Muscle layer of duodenum (tissue), 2 donors: ENCODE results near the gene PRKAR1B.
"Not testable (repeated sequence)": the region's sequence is repeated elsewhere in the genome, so short reads cannot be mapped to it uniquely, and the experiment has no call there.

Source experiments
- H3K27ac ChIP-seq: one replicate; pipeline ENCODE4 v1.7.0; 2013; ENCODE audit warnings: mild to moderate bottlenecking, low read length
- H3K27me3 ChIP-seq: one replicate; pipeline ENCODE4 v1.7.0; 2013; ENCODE audit warnings: low read depth, mild to moderate bottlenecking, control low read depth, low read length
- H3K36me3 ChIP-seq, 2 donors: one replicate each; pipeline ENCODE4 v1.7.0; 2013; ENCODE audit warnings: low read length in 2 of 2, control low read depth in 1 of 2, mild to moderate bottlenecking in 1 of 2; ENCODE audit not compliant: insufficient read depth in 2 of 2, control insufficient read depth in 1 of 2
- H3K4me1 ChIP-seq, 2 donors: one replicate each; pipeline ENCODE4 v1.7.0; 2013; ENCODE audit warnings: low read length in 2 of 2, mild to moderate bottlenecking in 2 of 2, control low read depth in 1 of 2, moderate library complexity in 1 of 2; ENCODE audit not compliant: insufficient read depth in 2 of 2, control insufficient read depth in 1 of 2
- H3K4me3 ChIP-seq, 2 donors: one replicate each; pipeline ENCODE4 v1.7.0; 2013; ENCODE audit warnings: low read length in 2 of 2, low read depth in 1 of 2, mild to moderate bottlenecking in 1 of 2
- H3K9me3 ChIP-seq, 2 donors: one replicate each; pipeline ENCODE4 v1.7.0; 2013; ENCODE audit warnings: low read length in 2 of 2, control low read depth in 1 of 2, mild to moderate bottlenecking in 1 of 2; ENCODE audit not compliant: control insufficient read depth in 1 of 2
- donor health status: healthy.

The PRKAR1B gene

DNA sequence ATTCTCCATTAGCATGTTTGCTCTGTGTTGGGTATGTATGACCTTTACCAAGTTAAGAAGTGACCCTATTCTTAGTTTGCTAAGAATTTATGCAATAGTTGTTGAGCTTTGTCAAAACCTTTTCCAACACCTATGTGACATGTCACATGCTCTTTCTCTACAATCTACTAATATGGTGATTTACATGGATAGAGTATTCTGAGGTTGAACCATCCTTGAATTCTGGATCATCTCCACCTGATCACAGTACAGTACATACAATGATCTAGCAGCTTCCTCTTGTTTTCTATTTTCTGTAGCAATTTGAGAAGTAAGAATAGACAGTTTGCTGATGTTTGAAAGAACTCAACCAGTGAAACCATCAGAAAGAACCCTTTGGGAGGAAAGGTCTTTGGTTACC lies 106.2 kb downstream of the PRKAR1B start:
- no peaks in the 10 kb centered on the region for H3K27me3 ChIP-seq
- H3K4me3 ChIP-seq, result no peak overlapping the region
- H3K9me3 ChIP-seq, result peaks cover 6 to 16% of the 10 kb centered on the region in 2 donors
- H3K4me1 ChIP-seq, result no peaks in the 10 kb centered on the region
- no peaks in the 10 kb centered on the region for H3K36me3 ChIP-seq
- H3K27ac ChIP-seq, result no peak overlapping the region

DNA sequence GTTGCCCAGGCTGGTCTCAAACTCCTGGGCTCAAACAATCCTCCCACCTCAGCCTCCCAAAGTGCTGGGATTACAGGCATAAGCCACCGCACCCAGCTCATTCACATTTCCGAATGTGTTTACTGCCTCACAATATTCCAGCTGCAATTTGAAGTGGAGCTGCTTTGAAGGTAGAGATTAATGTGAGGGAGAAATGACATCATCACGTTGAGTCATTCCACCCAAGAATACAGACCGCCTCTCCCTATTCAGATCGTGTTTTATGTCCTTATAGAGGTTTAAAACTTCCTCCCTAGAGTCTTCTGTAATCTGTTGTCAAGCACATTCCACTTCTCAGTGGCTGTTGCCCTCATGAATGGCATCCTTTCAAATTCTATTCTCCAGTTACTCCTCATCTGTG lies 107.0 kb downstream of the PRKAR1B start:
- H3K27me3 ChIP-seq, result no peaks in the 10 kb centered on the region
- H3K9me3 ChIP-seq, result peaks cover 6 to 12% of the 10 kb centered on the region in 2 donors
- no peaks in the 10 kb centered on the region for H3K36me3 ChIP-seq
- no peaks in the 10 kb centered on the region for H3K4me1 ChIP-seq
- no peak overlapping the region for H3K4me3 ChIP-seq
- H3K27ac ChIP-seq, result no peak overlapping the region

DNA sequence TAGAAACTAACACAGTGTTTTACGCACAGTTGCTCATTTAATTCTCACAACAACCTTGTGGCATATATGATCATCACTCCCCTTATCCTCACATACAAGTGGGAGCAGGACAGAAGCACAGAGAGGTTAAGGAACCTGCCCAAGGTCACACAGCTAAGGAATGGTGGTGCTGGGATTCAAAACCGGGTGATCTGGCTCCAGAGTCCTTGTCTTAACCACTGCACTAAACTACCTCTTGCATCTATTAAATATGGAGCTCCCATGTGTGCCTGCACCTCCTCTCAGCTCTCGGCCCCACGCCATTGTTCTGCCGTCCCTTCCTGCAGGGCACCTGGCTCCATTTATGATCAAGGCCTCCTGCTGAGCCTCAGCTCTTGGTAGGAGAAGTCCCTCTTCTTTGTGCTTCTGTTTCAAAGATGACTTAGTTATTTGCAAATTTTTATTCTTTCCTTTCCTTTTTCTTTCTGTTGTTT lies 107.7 kb downstream of the PRKAR1B start:
- no peak overlapping the region for H3K27ac ChIP-seq
- H3K4me3 ChIP-seq, result no peak overlapping the region
- H3K36me3 ChIP-seq, result no peaks in the 10 kb centered on the region
- peaks cover 6 to 12% of the 10 kb centered on the region in 2 donors for H3K9me3 ChIP-seq
- H3K27me3 ChIP-seq, result no peaks in the 10 kb centered on the region
- no peaks in the 10 kb centered on the region for H3K4me1 ChIP-seq

DNA sequence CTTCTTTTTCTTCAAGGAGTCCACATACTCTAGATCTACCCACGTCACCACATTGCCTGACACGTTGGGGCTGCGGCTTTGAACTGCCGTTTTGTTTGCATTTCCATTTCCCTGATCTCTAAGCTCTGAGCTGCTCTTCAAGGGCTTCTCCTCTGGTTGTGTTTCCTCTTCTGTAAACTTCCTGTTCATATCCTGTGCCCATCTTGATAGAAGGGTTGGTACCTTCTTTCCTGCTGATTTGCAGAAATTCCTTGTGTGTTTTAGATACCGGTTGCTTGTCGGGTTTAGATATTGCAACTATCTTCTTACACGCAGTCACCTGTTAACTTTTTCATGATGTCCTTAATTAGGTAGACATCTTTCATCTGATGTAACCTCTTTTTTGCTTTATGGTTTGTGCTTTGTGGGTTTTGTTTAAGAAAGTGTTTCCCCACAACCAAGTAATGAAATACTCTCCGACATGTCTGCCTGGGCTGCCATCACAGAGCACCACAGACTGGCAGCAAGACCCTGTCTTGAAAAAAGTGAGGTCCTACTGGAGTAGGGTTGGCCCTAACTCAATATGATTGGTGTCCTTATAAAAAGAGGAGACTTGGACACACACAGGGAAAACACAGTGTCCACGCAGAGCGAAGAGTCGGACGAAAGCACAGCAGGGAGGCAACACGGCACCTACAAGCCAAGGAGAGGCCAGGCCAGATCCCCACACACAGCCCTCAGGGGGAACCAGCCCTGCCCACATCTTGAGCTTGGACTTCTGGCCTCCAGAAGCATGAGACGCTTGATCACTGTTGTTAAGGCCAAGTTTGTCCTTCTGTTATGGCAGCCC lies 108.3 kb downstream of the PRKAR1B start:
- Histone ChIP-seq H3K36me3 (no peaks in the 10 kb centered on the region), H3K27ac (no peak overlapping the region), H3K4me3 (no peak overlapping the region), H3K27me3 (no peaks in the 10 kb centered on the region), H3K9me3 (peaks cover 6 to 12% of the 10 kb centered on the region in 2 donors), H3K4me1 (no peaks in the 10 kb centered on the region)

DNA sequence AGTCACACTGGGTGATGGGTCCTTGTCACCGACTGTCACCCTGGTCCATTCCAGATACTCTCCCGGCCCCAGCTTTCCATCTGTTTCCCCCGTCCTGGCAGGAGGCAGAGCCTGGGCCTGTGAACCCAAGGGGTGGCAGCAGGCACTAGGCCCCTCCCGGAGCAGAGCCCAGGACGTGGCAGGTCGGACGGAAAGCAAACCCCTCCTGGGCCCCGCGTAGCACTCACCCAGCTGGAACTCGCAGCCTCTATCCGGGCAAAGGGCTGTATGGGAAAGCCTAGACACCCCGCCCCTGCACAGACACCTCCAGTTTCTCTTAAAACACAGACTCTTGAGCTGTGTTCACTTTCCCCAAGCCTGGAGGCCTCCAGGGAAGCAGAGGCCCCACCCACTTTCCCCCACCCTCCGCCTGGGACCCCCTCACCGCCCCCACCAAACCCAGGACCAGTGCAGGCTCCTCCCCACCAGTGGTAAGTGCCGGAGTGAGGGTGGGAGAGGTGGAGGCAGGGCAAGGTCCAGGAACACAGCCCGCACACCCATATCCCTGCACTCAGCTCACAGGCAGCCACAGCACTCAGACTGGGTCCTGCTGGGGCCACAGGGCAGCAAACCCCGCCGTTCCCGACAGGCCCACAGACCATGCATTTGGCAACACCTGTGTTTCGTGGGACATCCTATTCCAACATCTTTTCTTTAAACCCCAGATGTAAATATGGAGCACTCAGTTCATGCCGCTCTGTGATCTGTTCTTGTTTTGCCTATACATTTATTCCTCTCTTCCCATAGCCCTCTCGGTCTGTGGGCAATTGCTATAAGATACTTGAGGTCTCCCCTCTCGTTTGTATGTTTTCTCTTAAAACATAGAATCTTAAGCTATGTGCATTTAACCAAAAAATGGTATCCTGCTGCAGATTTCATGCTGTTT lies 109.2 kb downstream of the PRKAR1B start:
- Histone ChIP-seq H3K9me3 (peaks cover 6 to 12% of the 10 kb centered on the region in 2 donors), H3K27me3 (no peaks in the 10 kb centered on the region), H3K4me3 (no peak overlapping the region), H3K4me1 (no peaks in the 10 kb centered on the region), H3K27ac (no peak overlapping the region), H3K36me3 (no peaks in the 10 kb centered on the region)

DNA sequence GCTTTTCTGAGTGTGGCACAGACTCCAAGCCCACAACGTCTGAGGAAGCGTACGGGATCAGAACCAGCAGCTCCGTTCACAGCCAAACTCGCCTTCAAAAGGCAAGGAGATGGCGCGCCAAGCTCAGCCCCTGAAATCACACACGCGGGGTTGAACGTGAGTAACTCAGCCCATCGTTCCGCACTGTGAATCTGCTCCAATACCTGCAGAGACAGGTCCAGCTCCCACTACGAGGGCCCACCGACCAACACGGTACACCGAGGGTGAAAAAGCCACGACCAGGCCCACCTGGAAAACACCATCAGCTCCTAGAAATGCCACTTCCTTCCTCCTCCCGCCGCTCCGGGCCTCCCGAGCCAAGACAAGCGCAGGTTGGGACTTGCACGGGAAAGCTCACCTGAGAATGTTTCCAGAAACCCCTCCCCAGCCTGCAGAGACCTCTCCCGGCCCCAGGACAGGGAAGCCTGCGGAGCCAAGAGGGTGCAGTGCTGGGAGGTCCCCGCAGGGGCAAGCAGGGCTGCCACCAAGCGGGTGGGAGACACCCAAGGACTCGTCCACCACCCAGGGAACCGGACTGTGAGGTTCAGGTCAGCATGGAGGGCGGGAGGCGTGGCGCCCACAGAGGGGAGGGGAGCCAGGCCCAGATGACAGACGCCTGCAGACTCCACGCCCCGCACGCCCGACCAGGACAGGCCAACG lies 113.5 kb downstream of the PRKAR1B start:
- Histone ChIP-seq H3K36me3 (no peaks in the 10 kb centered on the region), H3K4me1 (peaks cover 6 to 13% of the 10 kb centered on the region in 2 donors), H3K4me3 (no peak overlapping the region), H3K27me3 (no peaks in the 10 kb centered on the region), H3K27ac (no peak overlapping the region), H3K9me3 (no peaks in the 10 kb centered on the region)

DNA sequence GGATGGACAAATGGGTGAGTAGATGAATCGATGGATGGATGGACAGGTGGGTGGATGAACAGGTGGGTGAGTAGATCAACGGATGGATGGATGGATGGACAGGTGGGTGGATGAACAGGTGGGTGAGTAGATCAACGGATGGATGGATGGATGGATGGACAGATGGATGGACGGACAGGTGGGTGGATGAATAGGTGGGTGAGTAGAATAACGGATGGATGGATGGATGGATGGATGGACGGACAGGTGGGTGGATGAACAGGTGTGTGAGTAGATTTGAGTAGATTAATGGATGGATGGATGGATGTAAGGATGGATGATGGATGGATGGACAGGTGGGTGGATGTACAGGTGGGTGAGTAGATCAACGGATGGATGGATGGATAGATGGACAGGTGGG lies 115.2 kb downstream of the PRKAR1B start:
- peaks cover 6 to 13% of the 10 kb centered on the region in 2 donors for H3K4me1 ChIP-seq
- H3K36me3 ChIP-seq, H3K27me3 ChIP-seq, H3K27ac ChIP-seq, H3K9me3 ChIP-seq, H3K4me3 ChIP-seq: not testable (repeated sequence)

DNA sequence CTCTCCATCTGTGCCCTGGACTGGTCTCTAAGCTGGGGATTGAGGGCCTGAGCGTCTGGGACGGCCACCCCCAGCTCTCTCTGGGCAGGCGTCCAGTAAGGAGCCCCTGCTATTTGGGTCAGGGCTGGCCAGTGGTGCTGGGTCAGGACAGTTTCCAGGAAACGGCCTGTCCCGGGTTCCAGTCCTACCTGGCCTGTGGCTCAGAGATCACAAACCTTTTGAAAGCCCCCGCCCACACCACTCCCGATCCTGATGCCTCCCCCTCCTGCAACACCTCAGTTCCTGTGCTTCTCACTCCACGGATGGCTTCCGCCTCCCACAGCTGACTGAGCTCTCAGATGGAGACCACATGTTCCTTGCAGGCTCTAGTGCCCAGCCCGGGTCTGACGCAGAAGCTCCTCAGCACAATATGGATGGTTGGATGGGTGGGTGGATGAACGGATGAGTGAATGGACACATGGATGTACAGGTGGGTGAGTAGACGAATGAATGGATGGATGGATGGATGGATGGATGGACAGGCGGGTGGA lies 115.7 kb downstream of the PRKAR1B start:
- Histone ChIP-seq H3K4me3 (no peak overlapping the region), H3K36me3 (no peaks in the 10 kb centered on the region), H3K4me1 (peaks cover 6 to 13% of the 10 kb centered on the region in 2 donors), H3K27me3 (no peaks in the 10 kb centered on the region), H3K9me3 (no peaks in the 10 kb centered on the region), H3K27ac (peak overlapping the region; percentile 42)

DNA sequence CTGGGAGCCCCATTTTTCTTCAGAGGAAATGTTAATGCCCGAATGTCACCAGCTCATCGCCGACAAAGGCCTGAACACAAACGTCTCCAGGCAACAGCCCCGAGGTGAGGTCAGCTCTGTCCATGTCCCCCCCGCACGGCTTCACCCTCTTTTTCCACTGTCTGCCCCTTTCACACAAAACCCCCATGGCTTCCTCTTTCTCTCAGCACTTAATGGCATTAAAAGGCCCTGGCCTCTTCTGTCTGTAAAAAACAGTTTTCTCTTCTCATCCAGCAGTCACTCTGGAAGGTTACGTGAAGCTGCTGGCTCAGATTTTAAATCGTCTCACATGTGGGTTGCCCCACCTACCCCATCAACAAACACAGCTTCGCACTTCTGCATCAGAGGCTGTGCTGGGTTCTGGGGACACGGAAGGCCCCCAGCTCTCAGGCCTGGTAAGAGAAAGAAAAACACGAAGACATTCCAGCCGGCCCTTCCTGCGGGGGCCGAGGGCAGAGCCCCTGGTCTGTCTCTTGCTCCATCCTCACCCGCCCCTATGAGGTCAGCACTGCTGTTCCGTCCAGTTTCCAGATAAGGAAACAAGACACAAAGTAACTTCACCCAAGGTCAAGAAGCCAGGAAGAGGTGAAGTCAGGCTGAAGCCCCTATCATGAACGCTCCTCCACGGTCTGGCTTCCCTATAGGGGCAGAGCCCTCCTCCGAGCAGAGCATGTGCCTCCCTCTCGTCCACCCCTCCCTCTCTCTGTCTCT lies 116.4 kb downstream of the PRKAR1B start:
- Histone ChIP-seq H3K4me1 (peaks cover 6 to 13% of the 10 kb centered on the region in 2 donors), H3K9me3 (no peaks in the 10 kb centered on the region), H3K27ac (peak overlapping the region; percentile 42), H3K36me3 (no peaks in the 10 kb centered on the region), H3K4me3 (no peak overlapping the region), H3K27me3 (no peaks in the 10 kb centered on the region)

DNA sequence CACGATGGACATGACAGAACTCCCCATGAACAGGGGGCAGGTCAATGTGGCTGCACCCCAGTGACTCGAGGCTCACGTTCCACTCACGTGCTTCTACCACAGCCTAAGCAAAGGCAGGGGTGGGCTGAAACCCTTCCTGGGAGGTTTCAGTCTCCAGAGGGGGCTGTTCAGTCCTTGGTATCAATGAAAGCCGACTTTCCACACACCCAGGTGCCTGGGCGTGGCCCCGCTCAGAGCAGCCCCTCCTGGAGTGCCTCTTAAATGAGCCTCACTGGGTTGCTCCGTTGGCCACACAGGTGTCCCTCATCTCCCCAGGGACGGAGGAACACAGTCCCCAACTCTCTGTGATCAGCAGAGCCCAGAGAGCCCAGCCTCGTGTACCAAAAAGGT lies 116.9 kb downstream of the PRKAR1B start:
- no peaks in the 10 kb centered on the region for H3K27me3 ChIP-seq
- peaks cover 0 to under 1% of the 10 kb centered on the region in 2 donors for H3K36me3 ChIP-seq
- peaks cover 6 to 13% of the 10 kb centered on the region in 2 donors for H3K4me1 ChIP-seq
- no peak overlapping the region for H3K4me3 ChIP-seq
- peak overlapping the region; percentile 42 for H3K27ac ChIP-seq
- H3K9me3 ChIP-seq, result no peaks in the 10 kb centered on the region
